Measurements from ENCODE around the gene CHERP.

The CHERP gene

GRCh38 chr19:16575861-16576689 lies 33.8 kb upstream of the CHERP start:
- H3K79me2 ChIP-seq (ENCODE audit: insufficient read depth, low read length): peaks cover 26% of the 10 kb centered on the region
- H3K4me3 ChIP-seq (ENCODE audit: low read depth, low read length, poor library complexity, severe bottlenecking): no peak overlapping the region
- no peak overlapping the region for H2AFZ ChIP-seq (ENCODE audit: low read length)
- no peaks in the 10 kb centered on the region for H3K9me3 ChIP-seq (ENCODE audit: low read length)
- H3K27ac ChIP-seq (ENCODE audit: low read depth, low read length, poor library complexity, severe bottlenecking): no peak overlapping the region
- H3K9me2 ChIP-seq (ENCODE audit: low read depth, low read length): no peaks in the 10 kb centered on the region
- peaks cover 53% of the 10 kb centered on the region for H3K36me3 ChIP-seq (ENCODE audit: insufficient read depth, low read length)
- H4K20me1 ChIP-seq (ENCODE audit: insufficient read depth, low read length): no peaks in the 10 kb centered on the region
- H3K4me1 ChIP-seq (ENCODE audit: insufficient read depth, low read length, severe bottlenecking): peaks cover 24% of the 10 kb centered on the region
- H3K4me2 ChIP-seq (ENCODE audit: low read length): no peak overlapping the region
- no peaks in the 10 kb centered on the region; the same call in 1 of the 2 replicates for H3F3A ChIP-seq (ENCODE audit: insufficient read depth, low read length)
- no peaks in the 10 kb centered on the region for H3K27me3 ChIP-seq (ENCODE audit: insufficient read depth, low read length)
- H3K9ac ChIP-seq (ENCODE audit: low read length): no peak overlapping the region
- TF ChIP-seq EZH2 (IDR thresholded peaks at IDR 0.05; ENCODE audit: borderline replicate concordance, low read length): no peak
- TF ChIP-seq, protein P1, sequence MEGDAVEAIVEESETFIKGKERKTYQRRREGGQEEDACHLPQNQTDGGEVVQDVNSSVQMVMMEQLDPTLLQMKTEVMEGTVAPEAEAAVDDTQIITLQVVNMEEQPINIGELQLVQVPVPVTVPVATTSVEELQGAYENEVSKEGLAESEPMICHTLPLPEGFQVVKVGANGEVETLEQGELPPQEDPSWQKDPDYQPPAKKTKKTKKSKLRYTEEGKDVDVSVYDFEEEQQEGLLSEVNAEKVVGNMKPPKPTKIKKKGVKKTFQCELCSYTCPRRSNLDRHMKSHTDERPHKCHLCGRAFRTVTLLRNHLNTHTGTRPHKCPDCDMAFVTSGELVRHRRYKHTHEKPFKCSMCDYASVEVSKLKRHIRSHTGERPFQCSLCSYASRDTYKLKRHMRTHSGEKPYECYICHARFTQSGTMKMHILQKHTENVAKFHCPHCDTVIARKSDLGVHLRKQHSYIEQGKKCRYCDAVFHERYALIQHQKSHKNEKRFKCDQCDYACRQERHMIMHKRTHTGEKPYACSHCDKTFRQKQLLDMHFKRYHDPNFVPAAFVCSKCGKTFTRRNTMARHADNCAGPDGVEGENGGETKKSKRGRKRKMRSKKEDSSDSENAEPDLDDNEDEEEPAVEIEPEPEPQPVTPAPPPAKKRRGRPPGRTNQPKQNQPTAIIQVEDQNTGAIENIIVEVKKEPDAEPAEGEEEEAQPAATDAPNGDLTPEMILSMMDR (IDR thresholded peaks at IDR 0.05; ENCODE audit: low read length): no peak

- Histone ChIP-seq H3K27me3 (ENCODE audit: insufficient read depth, low read length) (no peaks in the 10 kb centered on the region), H3K9me3 (ENCODE audit: low read length) (no peaks in the 10 kb centered on the region), H3K4me1 (ENCODE audit: insufficient read depth, low read length, severe bottlenecking) (peaks cover 31% of the 10 kb centered on the region), H3F3A (ENCODE audit: insufficient read depth, low read length) (no peaks in the 10 kb centered on the region; the same call in 1 of the 2 replicates), H3K4me2 (ENCODE audit: low read length) (no peak overlapping the region), H3K9me2 (ENCODE audit: low read depth, low read length) (no peaks in the 10 kb centered on the region), H3K79me2 (ENCODE audit: insufficient read depth, low read length) (peaks cover 19% of the 10 kb centered on the region), H3K36me3 (ENCODE audit: insufficient read depth, low read length) (peaks cover 50% of the 10 kb centered on the region), H2AFZ (ENCODE audit: low read length) (no peak overlapping the region), H3K27ac (ENCODE audit: low read depth, low read length, poor library complexity, severe bottlenecking) (no peak overlapping the region), H4K20me1 (ENCODE audit: insufficient read depth, low read length) (no peaks in the 10 kb centered on the region), H3K4me3 (ENCODE audit: low read depth, low read length, poor library complexity, severe bottlenecking) (no peak overlapping the region), H3K9ac (ENCODE audit: low read length) (no peak overlapping the region)
- TF ChIP-seq, protein P1 (IDR thresholded peaks at IDR 0.05; ENCODE audit: low read length): no peak
- no peak for TF ChIP-seq EZH2 (IDR thresholded peaks at IDR 0.05; ENCODE audit: borderline replicate concordance, low read length)
These were observed 33.0 kb upstream of the CHERP start for GRCh38 chr19:16575282-16575681.

DNA sequence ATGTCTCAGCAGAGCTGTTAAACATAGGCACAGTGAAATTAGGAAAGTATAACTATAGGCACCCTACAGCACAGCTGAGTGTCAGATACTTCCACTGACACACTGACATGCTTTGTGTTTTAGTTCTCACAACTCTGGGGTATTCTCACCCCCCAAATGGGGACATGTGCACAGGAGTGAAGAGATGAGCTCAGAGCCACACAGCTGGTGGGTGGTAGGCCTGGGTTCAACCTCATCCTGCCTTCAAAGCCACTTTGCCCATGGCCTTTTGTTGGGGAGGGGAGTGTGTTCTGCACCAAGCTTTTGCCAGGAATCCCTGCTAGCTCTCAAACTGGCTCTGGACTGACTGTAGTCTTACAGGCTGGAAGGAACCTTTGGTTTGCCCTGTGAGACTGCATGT lies 31.7 kb upstream of the CHERP start:
- H3K27me3 ChIP-seq (ENCODE audit: insufficient read depth, low read length): no peaks in the 10 kb centered on the region
- no peaks in the 10 kb centered on the region for H4K20me1 ChIP-seq (ENCODE audit: insufficient read depth, low read length)
- H3F3A ChIP-seq (ENCODE audit: insufficient read depth, low read length): no peaks in the 10 kb centered on the region; the same call in 1 of the 2 replicates
- H3K9ac ChIP-seq (ENCODE audit: low read length): no peak overlapping the region
- peaks cover 58% of the 10 kb centered on the region for H3K36me3 ChIP-seq (ENCODE audit: insufficient read depth, low read length)
- TF ChIP-seq EZH2 (IDR thresholded peaks at IDR 0.05; ENCODE audit: borderline replicate concordance, low read length): no peak
- TF ChIP-seq, protein P1 (IDR thresholded peaks at IDR 0.05; ENCODE audit: low read length): no peak
- no peaks in the 10 kb centered on the region for H3K9me2 ChIP-seq (ENCODE audit: low read depth, low read length)
- H3K9me3 ChIP-seq (ENCODE audit: low read length): no peaks in the 10 kb centered on the region
- no peak overlapping the region for H2AFZ ChIP-seq (ENCODE audit: low read length)
- peaks cover 7% of the 10 kb centered on the region for H3K79me2 ChIP-seq (ENCODE audit: insufficient read depth, low read length)
- peak overlapping the region; percentile 78 for H3K4me3 ChIP-seq (ENCODE audit: low read depth, low read length, poor library complexity, severe bottlenecking)
- peak overlapping the region; percentile 90 for H3K4me2 ChIP-seq (ENCODE audit: low read length)
- peaks cover 37% of the 10 kb centered on the region for H3K4me1 ChIP-seq (ENCODE audit: insufficient read depth, low read length, severe bottlenecking)
- H3K27ac ChIP-seq (ENCODE audit: low read depth, low read length, poor library complexity, severe bottlenecking): no peak overlapping the region
